ENCODE results near the gene CFAP20DC.

DNA sequence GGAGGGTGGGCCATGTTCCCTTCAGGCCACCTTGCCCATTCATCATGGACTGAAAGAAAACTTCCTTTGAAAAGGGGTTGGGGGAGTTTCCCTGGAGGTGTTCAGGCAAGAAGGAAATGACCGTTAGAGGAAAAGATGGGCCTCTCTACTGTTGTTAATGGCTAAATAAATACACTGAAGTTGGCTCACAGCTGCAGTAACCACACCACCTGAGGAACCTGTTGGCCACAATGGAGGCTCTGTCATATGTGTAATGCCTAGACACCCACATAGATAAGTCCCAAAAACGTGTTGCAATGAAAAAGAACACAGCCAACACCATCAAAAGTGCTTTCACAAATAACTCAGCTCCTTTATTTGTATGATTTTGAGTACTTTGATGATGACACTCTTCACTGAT lies 345.1 kb downstream of the CFAP20DC start:
- TF ChIP-seq, protein P1, sequence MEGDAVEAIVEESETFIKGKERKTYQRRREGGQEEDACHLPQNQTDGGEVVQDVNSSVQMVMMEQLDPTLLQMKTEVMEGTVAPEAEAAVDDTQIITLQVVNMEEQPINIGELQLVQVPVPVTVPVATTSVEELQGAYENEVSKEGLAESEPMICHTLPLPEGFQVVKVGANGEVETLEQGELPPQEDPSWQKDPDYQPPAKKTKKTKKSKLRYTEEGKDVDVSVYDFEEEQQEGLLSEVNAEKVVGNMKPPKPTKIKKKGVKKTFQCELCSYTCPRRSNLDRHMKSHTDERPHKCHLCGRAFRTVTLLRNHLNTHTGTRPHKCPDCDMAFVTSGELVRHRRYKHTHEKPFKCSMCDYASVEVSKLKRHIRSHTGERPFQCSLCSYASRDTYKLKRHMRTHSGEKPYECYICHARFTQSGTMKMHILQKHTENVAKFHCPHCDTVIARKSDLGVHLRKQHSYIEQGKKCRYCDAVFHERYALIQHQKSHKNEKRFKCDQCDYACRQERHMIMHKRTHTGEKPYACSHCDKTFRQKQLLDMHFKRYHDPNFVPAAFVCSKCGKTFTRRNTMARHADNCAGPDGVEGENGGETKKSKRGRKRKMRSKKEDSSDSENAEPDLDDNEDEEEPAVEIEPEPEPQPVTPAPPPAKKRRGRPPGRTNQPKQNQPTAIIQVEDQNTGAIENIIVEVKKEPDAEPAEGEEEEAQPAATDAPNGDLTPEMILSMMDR (IDR thresholded peaks at IDR 0.05; ENCODE audit: low read depth, low read length, poor library complexity, severe bottlenecking) = no peak
- no peak for TF ChIP-seq EZH2phosphoT487 (IDR thresholded peaks at IDR 0.05; ENCODE audit: borderline replicate concordance, low read length)
